ENCODE data around the gene RXRG.

RXRG gene

GRCh38 chr1:165423136-165423535 lies 21.8 kb downstream of the RXRG start:
- no peaks in the 10 kb centered on the region for H3K36me3 ChIP-seq (ENCODE audit: insufficient read depth)
- peaks cover 26% of the 10 kb centered on the region for H3K4me1 ChIP-seq (ENCODE audit: low read depth, poor library complexity, severe bottlenecking)
- H3K27me3 ChIP-seq (ENCODE audit: insufficient read depth, low read depth) = no peaks in the 10 kb centered on the region

GRCh38 chr1:165420655-165421054 lies 24.3 kb downstream of the RXRG start:
- no peaks in the 10 kb centered on the region for H4K20me1 ChIP-seq (ENCODE audit: insufficient read depth)
- no peak overlapping the region for H3K4me3 ChIP-seq (IDR thresholded peaks at IDR 0.05; ENCODE audit: insufficient read depth, low read depth, low read length)
- H3K36me3 ChIP-seq (ENCODE audit: insufficient read depth) = no peaks in the 10 kb centered on the region
- no peaks in the 10 kb centered on the region for H3K27me3 ChIP-seq (ENCODE audit: insufficient read depth, low read depth)
- H3K4me1 ChIP-seq (ENCODE audit: low read depth, poor library complexity, severe bottlenecking) = peaks cover 19% of the 10 kb centered on the region
- H3K9ac ChIP-seq = no peak overlapping the region
- no peak for TF ChIP-seq CTCF (conservative IDR thresholded peaks at IDR 0.05; ENCODE audit: low read depth, low read length)
- no peaks in the 10 kb centered on the region for H3K79me2 ChIP-seq (ENCODE audit: insufficient read depth, low read depth)
- no peak overlapping the region for H3K4me2 ChIP-seq
- H3K27ac ChIP-seq = no peak overlapping the region
- no peak overlapping the region for H2AFZ ChIP-seq (ENCODE audit: low read depth)

More at GRCh38 chr1:165423136-165423535, 21.8 kb downstream of the RXRG start:
- no peak overlapping the region for H3K27ac ChIP-seq
- no peak overlapping the region for H2AFZ ChIP-seq (ENCODE audit: low read depth)
- no peaks in the 10 kb centered on the region for H4K20me1 ChIP-seq (ENCODE audit: insufficient read depth)
- H3K79me2 ChIP-seq (ENCODE audit: insufficient read depth, low read depth) = no peaks in the 10 kb centered on the region
- no peak overlapping the region for H3K4me3 ChIP-seq (IDR thresholded peaks at IDR 0.05; ENCODE audit: insufficient read depth, low read depth, low read length)
- H3K9ac ChIP-seq = no peak overlapping the region
- H3K4me2 ChIP-seq = no peak overlapping the region
- no peak for TF ChIP-seq CTCF (conservative IDR thresholded peaks at IDR 0.05; ENCODE audit: low read depth, low read length)

DNA sequence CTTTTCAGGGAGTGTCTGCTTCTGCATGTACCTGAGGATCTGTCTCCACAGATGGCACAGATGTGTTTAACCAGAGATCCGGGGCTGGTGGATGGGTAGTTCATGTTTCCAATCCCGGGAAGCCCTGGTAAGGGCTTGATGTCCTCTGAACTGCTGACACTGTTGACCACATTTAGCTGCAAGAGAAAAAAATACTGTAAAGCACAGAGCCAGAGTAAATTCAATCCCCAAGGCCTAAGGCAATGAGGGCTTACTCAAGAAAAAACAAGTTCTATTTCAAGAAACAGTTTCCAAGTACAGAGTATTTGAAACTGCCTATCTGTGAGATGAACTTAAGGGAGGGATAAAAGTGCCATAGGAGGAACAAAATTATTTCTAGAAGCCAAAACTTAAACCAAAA lies 25.1 kb downstream of the RXRG start:
- no peak for TF ChIP-seq CTCF (conservative IDR thresholded peaks at IDR 0.05; ENCODE audit: low read depth, low read length)
- Histone ChIP-seq H3K27ac (no peak overlapping the region), H3K4me2 (no peak overlapping the region), H3K36me3 (ENCODE audit: insufficient read depth) (no peaks in the 10 kb centered on the region), H4K20me1 (ENCODE audit: insufficient read depth) (no peaks in the 10 kb centered on the region), H3K4me3 (IDR thresholded peaks at IDR 0.05; ENCODE audit: insufficient read depth, low read depth, low read length) (no peak overlapping the region), H3K9ac (no peak overlapping the region), H2AFZ (ENCODE audit: low read depth) (no peak overlapping the region), H3K79me2 (ENCODE audit: insufficient read depth, low read depth) (no peaks in the 10 kb centered on the region), H3K27me3 (ENCODE audit: insufficient read depth, low read depth) (no peaks in the 10 kb centered on the region), H3K4me1 (ENCODE audit: low read depth, poor library complexity, severe bottlenecking) (peaks cover 13% of the 10 kb centered on the region)

DNA sequence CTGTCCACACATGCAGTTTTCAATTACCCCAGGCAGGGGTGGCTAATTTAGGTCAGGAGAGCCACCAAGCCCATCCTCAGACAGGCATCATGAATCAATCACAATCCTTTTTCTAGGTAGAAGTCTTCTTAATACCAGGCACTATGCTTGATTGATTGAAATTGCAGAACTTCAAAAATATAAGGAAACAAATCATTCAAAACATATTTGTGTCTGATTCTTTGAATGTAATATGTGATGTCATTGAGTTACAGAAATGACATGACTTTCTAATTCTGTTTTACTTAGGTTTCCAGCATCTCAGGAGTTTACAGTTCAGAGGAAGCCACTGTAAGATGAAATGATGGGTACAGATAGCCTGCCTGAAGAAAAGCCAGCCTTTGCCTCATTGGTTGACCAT lies 26.7 kb downstream of the RXRG start:
- no peaks in the 10 kb centered on the region for H3K79me2 ChIP-seq (ENCODE audit: insufficient read depth, low read depth)
- H3K36me3 ChIP-seq (ENCODE audit: insufficient read depth) = no peaks in the 10 kb centered on the region
- H3K27me3 ChIP-seq (ENCODE audit: insufficient read depth, low read depth) = no peaks in the 10 kb centered on the region
- H4K20me1 ChIP-seq (ENCODE audit: insufficient read depth) = no peaks in the 10 kb centered on the region
- H3K27ac ChIP-seq = no peak overlapping the region
- no peak for TF ChIP-seq CTCF (conservative IDR thresholded peaks at IDR 0.05; ENCODE audit: low read depth, low read length)
- H3K4me3 ChIP-seq (IDR thresholded peaks at IDR 0.05; ENCODE audit: insufficient read depth, low read depth, low read length) = no peak overlapping the region
- H3K4me1 ChIP-seq (ENCODE audit: low read depth, poor library complexity, severe bottlenecking) = no peaks in the 10 kb centered on the region
- H3K9ac ChIP-seq = no peak overlapping the region
- H3K4me2 ChIP-seq = no peak overlapping the region
- H2AFZ ChIP-seq (ENCODE audit: low read depth) = no peak overlapping the region

All from KMS-11 (cell line).